Upper lobe of left lung (tissue), 6 donors: ENCODE results near the gene CCN6. TPM values are rescaled to one million over a fixed set of nuclear protein-coding genes. Genes with fewer than 3 reads are reported as not detected.

Experiments used
- ATAC-seq, 2 donors: fragments of 200-7000 bp; cut with Tn5 transposase; one replicate each; pipeline ENCODE4 v1.9.1; 2022; ENCODE audit warnings: mild to moderate bottlenecking in 2 of 2, moderate library complexity in 2 of 2; ENCODE audit not compliant: low FRiP score in 2 of 2
- DNase-seq, 2 donors: peaks; one replicate each; pipeline ENCODE4 v3.0.0-alpha.2; 2019 to 2020
- H3K27ac ChIP-seq, 4 donors: fragments of 200-600 bp; sonication (generic); one replicate each; pipeline ENCODE4 v1.5.1; 2016 to 2019
- H3K27me3 ChIP-seq, 4 donors: fragments of 200-600 bp; sonication (generic); one replicate each; pipeline ENCODE4 v1.5.1; 2017 to 2019
- H3K36me3 ChIP-seq, 4 donors: fragments of 200-600 bp; sonication (generic); one replicate each; pipeline ENCODE4 v1.5.1; 2016 to 2019
- H3K4me1 ChIP-seq, 4 donors: fragments of 200-600 bp; sonication (generic); one replicate each; pipeline ENCODE4 v1.5.1; 2018 to 2019
- H3K4me3 ChIP-seq, 4 donors: fragments of 200-600 bp; sonication (generic); one replicate each; pipeline ENCODE4 v1.5.1; 2017 to 2019; ENCODE audit warnings: mild to moderate bottlenecking in 2 of 4, moderate library complexity in 1 of 4
- H3K9me3 ChIP-seq, 4 donors: fragments of 200-600 bp; sonication (generic); one replicate each; pipeline ENCODE4 v1.5.1; 2018 to 2019
- EP300 ChIP-seq, 4 donors: sonication (generic); formaldehyde crosslinking; IDR thresholded peaks; one replicate each; pipeline ENCODE4 v1.5.1; 2017; ENCODE audit warnings: antibody characterized with exemption in 4 of 4, control low read depth in 2 of 4
- POLR2A ChIP-seq, 4 donors: fragments of 450-650 bp; IDR thresholded peaks; one replicate each; pipeline ENCODE4 v1.5.1; 2016 to 2017; ENCODE audit warnings: antibody characterized with exemption in 4 of 4, mild to moderate bottlenecking in 2 of 4
- POLR2AphosphoS5 ChIP-seq, 2 donors: sonication (generic); formaldehyde crosslinking; IDR thresholded peaks; one replicate each; pipeline ENCODE4 v1.5.1; 2017; ENCODE audit warnings: antibody characterized with exemption in 2 of 2
- WGBS, 2 donors: methylation state at CpG; one replicate each; pipeline ENCODE4 v1.1.5; 2017 to 2018; 5-methylcytosine and 5-hydroxymethylcytosine counted together
- total RNA-seq, 6 donors: library from RNA; depleted of rRNA in 4 of 6; stranded (reverse); fragments of >200 nt in 4 of 6; gene quantifications; one replicate each; pipeline versions ENCODE4 v1.1.0 to v1.2.1, GENCODE V29; 2016 to 2021
- TF ChIP-seq, protein P1 (sequence below), 6 experiments: fragments of 450-650 bp in 4 of 6; fragments of 200-600 bp in 2 of 6; sonication (generic) in 2 of 6; IDR thresholded peaks; one replicate each; pipeline ENCODE4 v1.5.1; 2016 to 2019; ENCODE audit warnings: antibody characterized with exemption in 6 of 6
- donor health status: DM: no; HTN: no; CAD: no; lungs with moderate emphysema.
- donor health status: DM: no; HTN: yes; CAD: no; lungs with severe emphysema.

Gene CCN6
- total RNA-seq, 6 donors from 2014 or later, result not detected

DNA sequence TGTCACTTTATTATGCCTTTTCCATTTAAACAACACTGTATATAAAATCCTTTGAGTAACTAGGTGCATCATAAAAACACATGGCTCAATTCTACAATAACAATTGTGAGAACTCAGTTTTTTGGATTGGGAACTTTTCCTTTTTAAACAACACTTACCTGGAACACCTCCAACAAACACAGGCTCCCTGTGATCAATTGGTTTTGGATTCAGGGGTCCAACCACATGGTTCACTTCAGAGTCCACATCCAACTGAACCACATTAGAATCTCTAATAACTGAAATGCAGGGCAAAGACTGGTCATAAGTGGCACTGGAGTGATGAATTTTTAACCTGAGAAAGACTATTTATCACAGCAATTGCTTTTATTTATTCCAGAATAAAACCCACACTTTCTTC lies 60.0 kb downstream of the CCN6 start:
- peaks cover 0 to 73% (median 5%) of the 10 kb centered on the region in 4 donors for H3K36me3 ChIP-seq
- no peaks in the 10 kb centered on the region for H3K9me3 ChIP-seq
- no peak overlapping the region for H3K4me3 ChIP-seq
- ATAC-seq, result no peak
- no peak for TF ChIP-seq POLR2A (IDR thresholded peaks at IDR 0.05)
- no peak for TF ChIP-seq POLR2AphosphoS5 (IDR thresholded peaks at IDR 0.05)
- TF ChIP-seq EP300 (IDR thresholded peaks at IDR 0.05), result no peak
- TF ChIP-seq, protein P1, sequence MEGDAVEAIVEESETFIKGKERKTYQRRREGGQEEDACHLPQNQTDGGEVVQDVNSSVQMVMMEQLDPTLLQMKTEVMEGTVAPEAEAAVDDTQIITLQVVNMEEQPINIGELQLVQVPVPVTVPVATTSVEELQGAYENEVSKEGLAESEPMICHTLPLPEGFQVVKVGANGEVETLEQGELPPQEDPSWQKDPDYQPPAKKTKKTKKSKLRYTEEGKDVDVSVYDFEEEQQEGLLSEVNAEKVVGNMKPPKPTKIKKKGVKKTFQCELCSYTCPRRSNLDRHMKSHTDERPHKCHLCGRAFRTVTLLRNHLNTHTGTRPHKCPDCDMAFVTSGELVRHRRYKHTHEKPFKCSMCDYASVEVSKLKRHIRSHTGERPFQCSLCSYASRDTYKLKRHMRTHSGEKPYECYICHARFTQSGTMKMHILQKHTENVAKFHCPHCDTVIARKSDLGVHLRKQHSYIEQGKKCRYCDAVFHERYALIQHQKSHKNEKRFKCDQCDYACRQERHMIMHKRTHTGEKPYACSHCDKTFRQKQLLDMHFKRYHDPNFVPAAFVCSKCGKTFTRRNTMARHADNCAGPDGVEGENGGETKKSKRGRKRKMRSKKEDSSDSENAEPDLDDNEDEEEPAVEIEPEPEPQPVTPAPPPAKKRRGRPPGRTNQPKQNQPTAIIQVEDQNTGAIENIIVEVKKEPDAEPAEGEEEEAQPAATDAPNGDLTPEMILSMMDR (IDR thresholded peaks at IDR 0.05), result no peak
- no peak for DNase-seq
- H3K27ac ChIP-seq, result peak overlapping the region in 1 of 4 donors; percentile 39
- H3K4me1 ChIP-seq, result no peaks in the 10 kb centered on the region
- no peaks in the 10 kb centered on the region for H3K27me3 ChIP-seq

DNA sequence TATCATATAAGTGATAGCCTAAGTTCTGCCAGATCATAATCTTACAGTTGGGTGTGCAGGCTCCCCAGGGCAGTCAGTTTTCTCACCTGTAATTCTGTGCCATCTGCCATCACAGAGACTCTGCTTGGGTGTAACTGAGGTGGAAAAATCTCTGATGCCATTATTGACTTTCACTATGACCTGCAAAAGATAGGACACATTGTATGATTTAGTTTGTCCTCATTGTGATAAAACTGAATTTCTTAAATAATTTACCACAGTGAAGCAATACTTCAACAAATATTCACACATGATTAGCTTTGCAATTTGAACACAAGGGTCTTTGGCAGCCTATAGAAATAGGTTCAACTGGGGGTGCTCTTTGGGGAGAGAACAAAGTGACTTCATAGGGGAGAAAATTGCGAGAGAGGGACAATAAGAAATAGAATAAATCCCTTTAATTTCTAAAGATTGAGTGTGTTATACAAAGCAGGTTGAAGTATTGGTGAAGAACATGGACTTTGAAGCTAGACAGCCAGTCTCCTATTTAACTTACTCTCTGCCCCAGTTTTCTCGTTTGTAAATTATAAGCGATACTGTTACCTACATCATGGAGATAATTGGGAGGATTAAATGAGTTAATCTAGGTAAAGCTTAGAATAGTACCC lies 60.8 kb downstream of the CCN6 start:
- H3K27me3 ChIP-seq, result no peaks in the 10 kb centered on the region
- no peak overlapping the region for H3K4me3 ChIP-seq
- 94% methylated on average over 3 of the region's 3 CpGs for WGBS, 2 donors
- no peaks in the 10 kb centered on the region for H3K9me3 ChIP-seq
- peaks cover 0 to 76% (median 4%) of the 10 kb centered on the region in 4 donors for H3K36me3 ChIP-seq
- no peak for DNase-seq
- TF ChIP-seq POLR2AphosphoS5 (IDR thresholded peaks at IDR 0.05) (no peak), EP300 (IDR thresholded peaks at IDR 0.05) (no peak), POLR2A (IDR thresholded peaks at IDR 0.05) (no peak)
- TF ChIP-seq, protein P1 (IDR thresholded peaks at IDR 0.05), result no peak
- ATAC-seq, result no peak
- H3K27ac ChIP-seq, result no peak overlapping the region
- H3K4me1 ChIP-seq, result no peaks in the 10 kb centered on the region

DNA sequence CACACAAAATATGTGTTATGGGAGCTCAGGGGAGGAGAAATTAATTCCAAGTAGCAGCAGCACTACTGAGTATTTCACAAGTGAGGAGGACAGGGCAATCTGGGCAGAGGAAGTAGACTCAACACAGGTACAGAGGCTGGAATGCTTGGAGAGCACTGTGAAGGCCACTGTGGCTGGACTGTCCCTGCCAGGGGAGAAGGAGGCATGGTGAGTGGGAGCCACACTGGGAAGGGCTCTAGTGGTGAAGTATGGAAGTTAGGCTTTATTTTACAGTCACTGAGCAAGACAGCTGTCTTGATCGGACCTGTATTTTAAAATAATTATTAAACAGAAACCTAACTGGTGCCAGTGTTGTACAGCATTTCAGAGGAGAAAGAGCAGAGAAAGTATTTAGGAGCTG lies 62.3 kb downstream of the CCN6 start:
- Histone ChIP-seq H3K9me3 (no peaks in the 10 kb centered on the region), H3K4me1 (no peaks in the 10 kb centered on the region), H3K27ac (no peak overlapping the region), H3K36me3 (peaks cover 0 to 85% (median 6%) of the 10 kb centered on the region in 4 donors), H3K27me3 (no peaks in the 10 kb centered on the region), H3K4me3 (no peak overlapping the region)
- DNase-seq, result no peak
- no peak for ATAC-seq
- TF ChIP-seq POLR2AphosphoS5 (IDR thresholded peaks at IDR 0.05), result no peak
- no peak for TF ChIP-seq EP300 (IDR thresholded peaks at IDR 0.05)
- TF ChIP-seq, protein P1 (IDR thresholded peaks at IDR 0.05), result no peak
- TF ChIP-seq POLR2A (IDR thresholded peaks at IDR 0.05), result no peak
- WGBS, 2 donors, result 69 to 96% methylated on average over 1 of the region's 1 CpG

DNA sequence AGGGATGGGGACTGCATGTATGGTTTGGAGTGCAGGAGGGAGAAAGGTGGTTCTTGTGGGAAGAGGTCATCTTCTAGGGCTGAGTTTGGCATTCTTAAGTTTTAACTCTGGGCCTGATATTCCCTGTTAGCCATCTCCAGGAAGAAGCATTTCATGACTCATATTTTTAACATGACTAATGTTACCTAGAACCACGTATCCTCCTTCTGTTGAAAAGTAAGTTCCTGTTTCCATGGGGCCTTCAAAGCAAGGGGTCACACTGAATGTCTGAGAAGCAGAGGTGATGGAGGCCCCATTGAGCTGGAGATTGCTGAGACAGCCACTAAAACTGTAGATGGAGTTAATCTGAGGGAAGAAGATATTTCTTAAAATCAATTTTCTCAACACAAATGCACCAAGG lies 63.6 kb downstream of the CCN6 start:
- Histone ChIP-seq H3K27me3 (no peaks in the 10 kb centered on the region), H3K9me3 (no peaks in the 10 kb centered on the region), H3K27ac (no peak overlapping the region), H3K4me3 (no peak overlapping the region), H3K36me3 (peaks cover 0 to 85% (median 4%) of the 10 kb centered on the region in 4 donors), H3K4me1 (no peaks in the 10 kb centered on the region)
- DNase-seq (no peak), ATAC-seq (no peak)
- TF ChIP-seq, protein P1 (IDR thresholded peaks at IDR 0.05), result no peak
- TF ChIP-seq POLR2A (IDR thresholded peaks at IDR 0.05) (no peak), POLR2AphosphoS5 (IDR thresholded peaks at IDR 0.05) (no peak), EP300 (IDR thresholded peaks at IDR 0.05) (no peak)
- WGBS, 2 donors, result 47 to 71% methylated on average over 1 of the region's 1 CpG

DNA sequence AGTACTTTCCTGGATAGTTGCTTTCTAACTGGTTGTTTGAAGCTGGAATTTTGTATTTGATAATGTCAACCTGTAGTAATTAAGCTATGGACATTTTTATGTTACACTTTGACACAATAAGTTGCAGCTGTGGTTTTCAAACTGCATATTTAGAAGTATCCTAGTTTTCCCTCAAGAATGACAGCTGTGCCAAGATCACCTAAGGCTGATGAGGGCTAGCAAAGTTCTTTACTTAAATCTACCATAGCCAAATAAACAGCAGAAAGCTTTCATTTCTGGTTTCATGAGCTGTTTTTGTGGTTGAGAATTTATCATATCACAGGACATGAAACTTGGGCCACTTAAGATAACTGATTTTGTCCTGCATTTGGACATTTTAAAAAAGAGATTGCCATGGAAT lies 64.1 kb downstream of the CCN6 start:
- DNase-seq (no peak), ATAC-seq (no peak)
- Histone ChIP-seq H3K9me3 (no peaks in the 10 kb centered on the region), H3K4me3 (no peak overlapping the region), H3K27ac (no peak overlapping the region), H3K27me3 (no peaks in the 10 kb centered on the region), H3K36me3 (peaks cover 0 to 85% (median 4%) of the 10 kb centered on the region in 4 donors), H3K4me1 (no peaks in the 10 kb centered on the region)
- no peak for TF ChIP-seq POLR2AphosphoS5 (IDR thresholded peaks at IDR 0.05)
- TF ChIP-seq POLR2A (IDR thresholded peaks at IDR 0.05), result no peak
- TF ChIP-seq, protein P1 (IDR thresholded peaks at IDR 0.05), result no peak
- TF ChIP-seq EP300 (IDR thresholded peaks at IDR 0.05), result no peak
